Subcutaneous abdominal adipose tissue (tissue), 5 donors: ENCODE measurements around the gene WDCP.
"Not testable (repeated sequence)": the region's sequence is repeated elsewhere in the genome, so short reads cannot be mapped to it uniquely, and the experiment has no call there.

Experiments
- H3K27ac ChIP-seq: one replicate; pipeline ENCODE4 v1.7.0; 2013; ENCODE audit warnings: low read depth, mild to moderate bottlenecking, inconsistent platforms, low read length, moderate library complexity
- H3K27me3 ChIP-seq, 5 donors: one replicate each; pipeline ENCODE4 v1.7.0; 2013; ENCODE audit warnings: low read length in 5 of 5, inconsistent platforms in 1 of 5; ENCODE audit not compliant: control insufficient read depth in 5 of 5, insufficient read depth in 4 of 5
- H3K36me3 ChIP-seq, 5 donors: one replicate each; pipeline ENCODE4 v1.7.0; 2013; ENCODE audit warnings: low read length in 5 of 5; ENCODE audit not compliant: control insufficient read depth in 5 of 5, insufficient read depth in 5 of 5
- H3K4me1 ChIP-seq, 5 donors: one replicate each; pipeline ENCODE4 v1.7.0; 2013; ENCODE audit warnings: low read length in 5 of 5, mild to moderate bottlenecking in 3 of 5, moderate library complexity in 1 of 5; ENCODE audit not compliant: control insufficient read depth in 5 of 5, insufficient read depth in 5 of 5
- H3K4me3 ChIP-seq, 5 donors: one replicate each; pipeline ENCODE4 v1.7.0; 2013; ENCODE audit warnings: low read length in 5 of 5, low read depth in 1 of 5
- H3K9ac ChIP-seq, 5 donors: one replicate each; pipeline ENCODE4 v1.7.0; 2013; ENCODE audit warnings: low read length in 5 of 5, mild to moderate bottlenecking in 4 of 5, moderate library complexity in 3 of 5
- H3K9me3 ChIP-seq, 5 donors: one replicate each; pipeline ENCODE4 v1.7.0; 2013; ENCODE audit warnings: low read length in 5 of 5; ENCODE audit not compliant: control insufficient read depth in 5 of 5
- donor health status: healthy.
- donor health status: healthy.
- donor health status: healthy.
- donor health status: healthy.
- donor health status: healthy.

The WDCP gene

DNA sequence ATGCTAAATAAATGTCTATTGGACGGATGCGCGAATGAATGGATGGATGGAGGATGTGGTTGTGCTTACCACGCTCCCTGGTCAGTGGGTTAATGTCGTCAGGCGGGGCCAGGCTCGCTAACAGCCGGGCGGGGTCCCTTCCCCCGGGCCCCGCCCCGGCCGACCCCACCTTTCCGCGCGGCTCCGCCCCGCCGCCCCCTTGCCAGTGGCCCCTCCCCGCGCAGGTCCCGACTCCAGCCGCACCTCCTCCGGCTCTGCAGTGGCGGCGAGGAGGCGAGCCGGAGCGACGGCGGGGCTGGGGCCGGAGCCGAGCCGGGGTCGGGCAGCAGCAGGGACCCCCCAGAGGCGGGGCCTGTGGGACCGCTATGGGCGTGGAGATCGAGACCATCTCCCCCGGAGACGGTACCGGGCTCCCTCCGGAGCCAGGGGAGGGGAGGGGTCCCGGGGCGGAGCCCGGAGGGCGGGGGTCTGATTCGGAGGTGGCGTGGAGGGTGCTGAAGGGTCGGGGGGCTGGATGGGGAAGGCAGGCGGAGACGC, 2.4 kb upstream of the WDCP start, which contains the start of gene FKBP1B:
FKBP1B (plus strand) TSS at position 257 of the 537 bp plus-strand sequence; CDS start at position 366, 109 bp downstream.
- Histone ChIP-seq H3K27ac (no peak within 1 kb of the TSS), H3K9ac (peak within 1 kb of the TSS in 4 of 5 donors; percentile 13 to 76 (median 72)), H3K4me1 (peaks cover 0 to 35% (median 31%) of the 10 kb centered on the region in 5 donors), H3K4me3 (peak within 1 kb of the TSS; percentile 58 to 76 (median 70)), H3K9me3 (no peaks in the 10 kb centered on the region), H3K27me3 (no peaks in the 10 kb centered on the region), H3K36me3 (no peaks in the 10 kb centered on the region)

- Histone ChIP-seq H3K9me3 (no peaks in the 10 kb centered on the region), H3K36me3 (no peaks in the 10 kb centered on the region), H3K9ac (peak overlapping the region in 2 of 5 donors; percentile 41 to 76), H3K27me3 (no peaks in the 10 kb centered on the region), H3K4me3 (peak overlapping the region; percentile 55 to 76 (median 70)), H3K27ac (no peak overlapping the region), H3K4me1 (peaks cover 0 to 35% (median 31%) of the 10 kb centered on the region in 5 donors)
These were observed 1.7 kb upstream of the WDCP start for GRCh38 chr2:24048769-24049484.

- H3K27ac ChIP-seq: peak overlapping the region; percentile 82
- H3K27me3 ChIP-seq: no peaks in the 10 kb centered on the region
- H3K9ac ChIP-seq: no peak overlapping the region
- no peaks in the 10 kb centered on the region for H3K9me3 ChIP-seq
- H3K4me1 ChIP-seq: peaks cover 0 to 35% (median 31%) of the 10 kb centered on the region in 5 donors
- H3K36me3 ChIP-seq: no peaks in the 10 kb centered on the region
- H3K4me3 ChIP-seq: peak overlapping the region; percentile 24 to 92 (median 84)
These were observed 477 bp upstream of the WDCP start for GRCh38 chr2:24047703-24048033.

DNA sequence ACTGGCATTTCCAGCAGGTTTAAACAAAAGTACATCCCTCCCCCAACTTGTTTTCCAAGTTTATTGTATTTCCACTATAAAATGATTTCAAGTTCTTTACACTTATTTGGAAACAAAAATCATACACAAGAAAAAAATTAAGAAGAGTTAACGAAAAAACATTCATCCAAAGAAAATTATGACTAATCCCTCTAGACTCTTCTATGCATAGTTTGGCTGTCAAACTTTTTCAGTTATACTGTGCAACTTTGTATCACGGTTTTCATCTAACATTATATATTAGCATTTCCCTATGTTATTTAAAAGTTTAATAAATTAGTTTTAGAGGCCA, 627 bp downstream of the WDCP start:
- no peaks in the 10 kb centered on the region for H3K27me3 ChIP-seq
- H3K27ac ChIP-seq: peak overlapping the region; percentile 82
- peak overlapping the region; percentile 77 to 85 (median 78) for H3K9ac ChIP-seq
- peak overlapping the region; percentile 78 to 92 (median 87) for H3K4me3 ChIP-seq
- H3K36me3 ChIP-seq: no peaks in the 10 kb centered on the region
- no peaks in the 10 kb centered on the region for H3K9me3 ChIP-seq
- H3K4me1 ChIP-seq: peaks cover 0 to 35% (median 31%) of the 10 kb centered on the region in 5 donors

GRCh38 chr2:24045511-24046508, 1.4 kb downstream of the WDCP start:
- H3K4me1 ChIP-seq: peaks cover 0 to 35% (median 31%) of the 10 kb centered on the region in 5 donors
- H3K4me3 ChIP-seq: peak overlapping the region in 2 of 5 donors; percentile 78 to 84
- no peak overlapping the region for H3K27ac ChIP-seq
- no peaks in the 10 kb centered on the region for H3K36me3 ChIP-seq
- H3K27me3 ChIP-seq: no peaks in the 10 kb centered on the region
- H3K9ac ChIP-seq: no peak overlapping the region
- no peaks in the 10 kb centered on the region for H3K9me3 ChIP-seq

DNA sequence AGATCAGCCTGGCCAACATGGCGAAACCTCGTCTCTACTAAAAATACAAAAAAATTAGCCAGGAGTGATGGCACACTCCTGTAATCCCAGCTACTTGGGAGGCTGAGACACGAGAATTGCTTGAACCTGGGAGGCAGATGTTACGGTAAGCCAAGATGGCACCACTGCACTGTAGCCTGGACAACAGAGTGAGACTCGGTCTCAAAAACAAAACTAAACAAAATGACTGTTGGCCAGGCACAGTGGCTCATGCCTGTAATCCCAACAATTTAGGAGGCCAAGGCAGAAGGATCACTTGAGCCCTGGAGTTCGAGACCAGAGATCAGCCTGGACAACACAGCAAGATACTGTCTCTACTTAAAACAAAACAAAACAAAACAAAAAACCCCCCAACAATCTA, 4.1 kb downstream of the WDCP start:
- Histone ChIP-seq H3K4me1 (peaks cover 0 to 15% (median 14%) of the 10 kb centered on the region in 5 donors), H3K36me3 (peaks cover 5 to 13% (median 12%) of the 10 kb centered on the region in 5 donors)
- not testable (repeated sequence) for H3K4me3 ChIP-seq, H3K27me3 ChIP-seq, H3K27ac ChIP-seq, H3K9me3 ChIP-seq, H3K9ac ChIP-seq

GRCh38 chr2:24040511-24040910, 6.7 kb downstream of the WDCP start:
- no peak overlapping the region for H3K4me3 ChIP-seq

DNA sequence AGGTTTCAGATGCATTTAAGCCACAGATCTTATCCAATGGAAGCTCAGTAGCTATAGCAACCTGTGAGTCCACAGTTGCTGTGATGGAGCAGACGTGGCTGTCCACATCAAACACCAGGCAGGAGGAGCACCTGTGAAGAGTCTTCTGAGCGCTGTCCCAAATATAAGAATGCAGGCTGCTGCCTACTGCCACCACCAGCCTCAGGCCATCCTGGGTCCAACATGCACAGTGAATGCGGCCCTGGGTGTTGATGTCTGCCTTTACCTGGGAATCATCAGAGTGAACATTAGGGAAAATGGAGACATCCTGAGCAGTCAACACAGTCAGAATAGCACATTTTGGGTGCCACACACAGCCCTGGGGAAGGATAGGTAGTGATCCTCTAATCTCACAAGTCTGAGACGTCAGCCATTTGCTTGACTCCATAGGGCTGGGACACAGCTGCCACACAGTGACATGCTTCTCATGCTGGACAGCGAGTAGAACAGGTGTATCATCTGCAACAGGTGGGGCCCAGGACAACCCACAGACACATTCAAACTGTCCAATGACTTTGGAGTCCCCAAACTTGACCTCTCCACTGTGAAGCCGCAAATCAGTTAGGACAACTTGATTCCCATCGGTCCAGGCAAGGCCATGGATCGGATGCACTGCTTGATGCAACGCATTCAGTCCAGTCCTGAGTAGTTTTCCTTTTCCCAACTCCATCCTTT, 8.2 kb downstream of the WDCP start:
- H3K27ac ChIP-seq: no peak overlapping the region
- no peaks in the 10 kb centered on the region for H3K9me3 ChIP-seq
- H3K4me1 ChIP-seq: no peaks in the 10 kb centered on the region
- H3K9ac ChIP-seq: no peak overlapping the region
- peaks cover 12 to 33% (median 27%) of the 10 kb centered on the region in 5 donors for H3K36me3 ChIP-seq
- no peak overlapping the region for H3K4me3 ChIP-seq
- H3K27me3 ChIP-seq: no peaks in the 10 kb centered on the region

More at GRCh38 chr2:24040511-24040910, 6.7 kb downstream of the WDCP start:
- Histone ChIP-seq H3K4me1 (no peaks in the 10 kb centered on the region), H3K27ac (no peak overlapping the region), H3K36me3 (peaks cover 12 to 33% (median 27%) of the 10 kb centered on the region in 5 donors), H3K9me3 (no peaks in the 10 kb centered on the region), H3K27me3 (no peaks in the 10 kb centered on the region), H3K9ac (no peak overlapping the region)

DNA sequence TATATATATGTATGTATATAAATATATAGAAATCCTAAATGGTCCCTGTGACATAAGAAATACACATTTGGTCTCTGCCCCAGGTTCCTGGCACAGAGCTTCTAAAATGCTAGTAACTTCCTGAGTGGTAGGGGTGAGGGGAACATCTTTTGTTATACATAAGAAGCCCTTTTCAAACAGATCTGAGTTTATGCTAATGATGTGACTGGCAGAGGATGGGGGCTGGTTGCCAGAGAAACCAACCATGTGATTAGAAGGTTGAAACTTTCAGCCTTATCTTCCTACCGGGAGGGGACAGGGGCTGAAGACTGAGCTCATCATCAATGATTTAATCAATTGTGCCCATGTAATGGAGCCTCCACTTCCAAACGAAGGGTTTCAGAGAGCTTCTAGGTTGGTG, 21.0 kb downstream of the WDCP start:
- Histone ChIP-seq H3K9ac (no peak overlapping the region), H3K9me3 (no peaks in the 10 kb centered on the region), H3K27me3 (no peaks in the 10 kb centered on the region), H3K27ac (no peak overlapping the region), H3K36me3 (peaks cover 16 to 68% (median 52%) of the 10 kb centered on the region in 5 donors), H3K4me3 (no peak overlapping the region), H3K4me1 (no peaks in the 10 kb centered on the region)
